GM19035 (cell line): Measurements from ENCODE around the gene RASA3.
"Not testable (repeated sequence)": the region's sequence is repeated elsewhere in the genome, so short reads cannot be mapped to it uniquely, and the experiment has no call there.

ENCODE experiments used
- ATAC-seq: cut with Tn5 transposase; IDR thresholded peaks from one replicate; pipeline ENCODE4 v1.9.1; 2021; ENCODE audit not compliant: unreplicated experiment

The RASA3 gene

DNA sequence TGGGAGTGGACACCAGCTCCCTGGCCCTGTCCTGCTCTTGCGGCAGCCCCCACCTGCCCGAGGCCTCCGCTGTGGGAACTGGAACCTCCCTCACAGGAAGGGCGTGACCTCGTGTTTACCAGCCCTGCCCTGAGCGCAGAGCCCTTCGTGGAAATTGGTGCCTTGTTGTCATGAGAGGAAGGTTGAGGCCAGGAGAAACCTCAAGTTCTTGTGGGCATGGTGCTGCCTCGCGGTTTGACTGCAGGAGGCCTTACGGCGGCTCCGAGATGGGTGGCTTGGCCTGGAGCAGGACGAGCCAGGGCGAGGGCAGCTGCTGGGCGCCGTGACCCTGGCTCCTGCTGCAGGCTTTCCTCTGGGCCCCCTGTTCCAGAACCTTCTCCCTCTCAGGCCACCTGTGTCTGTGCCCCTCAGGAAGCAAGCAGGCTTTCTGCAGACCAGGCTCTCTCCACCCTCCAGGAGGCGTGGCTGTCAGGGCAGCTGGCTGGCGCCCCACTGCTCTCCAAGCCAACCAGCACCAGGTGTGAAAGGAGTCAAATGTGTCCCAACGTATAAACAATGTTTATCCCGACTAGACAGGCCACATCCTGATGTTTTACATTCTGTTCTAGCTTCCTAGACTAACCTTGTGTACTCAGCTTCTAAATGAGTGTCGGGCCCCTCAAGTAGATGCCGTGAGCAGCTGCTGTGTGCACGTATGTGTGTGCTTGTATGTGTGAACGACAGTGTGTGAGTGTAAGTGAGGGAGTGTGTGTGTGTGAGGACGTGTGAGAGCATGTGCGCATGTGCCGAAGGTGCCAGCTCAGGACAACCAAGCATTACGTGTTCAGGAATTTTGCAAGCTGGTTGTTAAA is 10.4 kb upstream of the RASA3 start:
- ATAC-seq = no peak

DNA sequence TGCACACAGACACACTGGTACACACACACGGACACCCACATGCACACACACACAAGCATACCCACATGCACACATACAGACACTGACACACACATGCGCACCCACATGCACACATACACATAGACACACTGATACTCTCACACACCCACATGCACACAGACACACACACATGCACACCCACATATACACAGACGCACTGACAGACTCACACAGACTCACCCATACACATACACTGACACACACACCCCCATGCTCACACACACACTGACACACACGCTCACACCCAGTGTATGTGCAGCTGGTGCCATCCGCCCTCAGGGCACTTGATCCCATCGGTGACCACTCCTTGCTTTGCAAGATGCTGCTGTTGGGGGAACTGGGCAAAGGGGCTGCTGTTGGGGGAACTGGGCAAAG is 9.7 kb upstream of the RASA3 start:
- ATAC-seq = no peak

- no peak for ATAC-seq
Measured at GRCh38 chr13:114141261-114141996, 9.0 kb upstream of the RASA3 start.

DNA sequence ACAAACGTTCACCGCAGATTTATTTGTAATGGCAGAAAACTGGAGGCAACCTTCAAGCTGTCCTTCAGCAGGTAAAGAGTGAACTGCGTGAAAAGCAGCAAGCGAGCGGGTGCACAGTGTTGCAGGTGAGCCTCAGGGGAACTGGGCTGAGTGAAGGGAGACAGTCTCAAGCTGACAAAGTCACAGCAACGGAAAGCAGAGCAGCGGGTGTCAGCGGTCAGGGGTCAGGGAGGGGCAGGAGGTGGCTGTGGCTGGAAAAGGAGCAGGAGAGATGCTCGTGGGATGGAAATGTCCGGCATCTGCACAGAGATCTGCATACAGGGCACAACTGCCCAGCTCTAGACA is 8.5 kb upstream of the RASA3 start:
- ATAC-seq = no peak

- no peak for ATAC-seq
Measured at GRCh38 chr13:114140131-114140905, 7.9 kb upstream of the RASA3 start.

DNA sequence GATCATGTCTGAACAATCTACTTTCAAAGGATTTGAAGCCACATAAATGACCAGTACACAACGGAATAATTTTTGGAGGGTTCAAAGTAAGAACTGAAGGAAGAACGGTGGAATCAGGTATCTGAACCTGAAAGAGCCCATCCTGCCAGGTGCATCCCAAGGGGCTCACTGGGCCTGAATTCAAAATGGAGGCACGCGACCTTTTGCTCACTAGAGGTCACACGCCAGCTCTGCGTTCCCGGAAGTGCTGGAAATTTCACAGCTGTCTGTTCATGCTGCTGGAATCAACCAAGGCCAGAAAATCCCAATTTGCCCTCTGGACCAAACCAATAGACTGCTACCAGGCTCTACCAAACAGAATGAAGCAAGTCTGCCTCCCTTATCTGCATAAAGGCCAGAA is 4.2 kb upstream of the RASA3 start:
- ATAC-seq = no peak

DNA sequence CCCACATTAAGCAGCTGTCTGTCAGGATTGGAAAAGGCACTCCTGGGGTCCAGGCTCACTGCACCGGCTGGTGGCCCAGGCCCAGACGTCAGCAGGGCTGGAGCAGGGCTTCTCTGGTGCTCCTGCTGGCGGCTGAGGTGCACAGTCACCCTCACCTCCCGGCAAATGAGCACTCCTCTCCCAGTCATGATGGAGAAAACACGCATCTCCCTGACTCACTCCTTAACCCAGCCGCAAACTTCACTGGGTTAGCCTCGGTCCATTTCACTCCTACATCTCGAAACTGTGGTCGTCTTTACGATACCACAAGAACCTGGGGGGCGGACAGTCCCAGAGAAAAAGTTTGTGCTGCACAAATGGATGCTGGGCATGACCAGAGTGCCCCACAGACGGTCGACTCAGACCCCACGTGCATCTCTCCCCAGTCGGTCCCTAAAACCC is 3.3 kb upstream of the RASA3 start:
- ATAC-seq = no peak

DNA sequence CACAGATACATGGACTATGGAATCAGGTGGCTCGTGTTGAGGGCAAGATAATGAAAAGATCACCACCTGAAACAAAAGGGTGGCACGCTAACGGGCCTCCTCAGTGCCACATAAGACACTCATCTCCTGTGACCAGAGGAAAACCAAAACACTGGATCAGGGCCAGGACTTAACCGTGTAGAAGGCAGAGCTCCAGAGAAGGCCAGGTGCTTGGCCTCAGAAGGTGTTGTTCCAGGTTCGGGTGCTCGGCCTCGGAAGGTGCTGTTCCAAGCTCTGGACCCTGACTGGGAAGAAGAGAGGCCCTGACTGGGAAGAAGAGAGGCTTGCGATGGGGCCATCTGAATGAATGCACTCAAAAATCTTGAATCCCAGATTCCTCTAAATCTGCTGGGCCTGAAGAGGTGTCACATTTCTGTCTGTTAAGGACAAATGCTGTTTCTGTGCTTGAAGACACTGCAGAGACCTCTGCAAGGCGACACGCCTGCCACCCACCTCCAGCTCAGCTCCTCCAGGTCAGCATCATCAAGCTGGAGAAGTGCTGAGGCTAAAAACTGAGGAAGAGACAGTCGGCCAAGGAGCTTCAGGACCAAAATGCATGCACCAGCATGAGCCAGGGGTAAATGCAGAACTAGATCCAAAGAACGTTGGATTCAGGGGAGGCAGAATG is 2.7 kb upstream of the RASA3 start:
- no peak for ATAC-seq

DNA sequence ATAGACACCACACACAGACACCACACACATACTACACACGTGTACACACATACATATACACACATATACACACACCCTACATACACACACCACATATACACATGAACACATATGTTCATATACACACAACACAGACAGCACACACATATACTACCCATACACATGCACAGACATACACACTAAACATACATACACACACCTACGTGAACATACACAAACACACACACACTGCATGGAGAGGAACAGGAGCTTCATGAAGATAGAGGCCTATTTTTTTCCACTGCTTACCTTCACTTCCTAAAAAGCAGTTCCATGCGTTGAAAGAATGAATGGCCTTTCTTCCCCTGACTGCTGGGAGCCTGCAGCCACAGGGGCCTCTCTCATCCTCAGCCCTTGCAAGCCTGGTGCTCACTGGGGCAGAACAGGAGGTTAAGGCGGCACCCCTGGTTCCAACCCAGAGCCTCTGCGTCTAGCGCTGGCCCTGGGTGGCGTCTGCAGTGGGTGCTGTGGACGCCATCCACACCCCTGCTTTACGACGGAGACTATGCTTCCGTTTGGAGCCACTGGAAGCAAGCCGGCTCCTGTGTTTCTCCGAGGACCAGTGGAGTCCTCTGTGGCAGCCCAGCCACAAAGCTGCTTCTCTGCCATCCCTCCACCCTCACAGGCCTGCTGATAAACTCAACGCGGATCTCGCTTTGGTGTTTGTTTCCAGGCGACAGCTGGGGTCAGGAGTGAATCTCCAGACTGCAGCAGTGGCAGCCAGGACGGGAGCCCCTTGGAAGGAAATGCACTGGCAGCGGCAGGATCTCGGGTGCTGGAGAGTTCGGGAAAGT is 1.9 kb upstream of the RASA3 start:
- ATAC-seq = no peak

DNA sequence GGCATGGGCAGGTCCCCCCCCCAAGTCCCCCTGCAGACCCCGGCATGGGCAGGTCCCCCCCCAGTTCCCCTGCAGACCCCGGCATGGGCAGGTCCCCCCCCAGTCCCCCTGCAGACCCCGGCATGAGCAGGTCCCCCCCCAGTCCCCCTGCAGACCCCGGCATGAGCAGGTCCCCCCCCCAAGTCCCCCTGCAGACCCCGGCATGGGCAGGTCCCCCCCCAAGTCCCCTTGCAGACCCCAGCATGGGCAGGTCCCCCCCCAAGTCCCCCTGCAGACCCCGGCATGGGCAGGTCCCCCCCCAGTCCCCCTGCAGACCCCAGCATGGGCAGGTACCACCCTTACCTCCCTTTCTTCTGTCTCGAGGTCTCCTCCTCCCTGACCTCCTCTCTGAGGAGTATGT is 1.1 kb upstream of the RASA3 start:
- not testable (repeated sequence) for ATAC-seq

GRCh38 chr13:114133126-114133525 is 703 bp upstream of the RASA3 start:
- not testable (repeated sequence) for ATAC-seq

- peak; percentile 17 for ATAC-seq
Measured at GRCh38 chr13:114131583-114132418, 622 bp downstream of the RASA3 start.

DNA sequence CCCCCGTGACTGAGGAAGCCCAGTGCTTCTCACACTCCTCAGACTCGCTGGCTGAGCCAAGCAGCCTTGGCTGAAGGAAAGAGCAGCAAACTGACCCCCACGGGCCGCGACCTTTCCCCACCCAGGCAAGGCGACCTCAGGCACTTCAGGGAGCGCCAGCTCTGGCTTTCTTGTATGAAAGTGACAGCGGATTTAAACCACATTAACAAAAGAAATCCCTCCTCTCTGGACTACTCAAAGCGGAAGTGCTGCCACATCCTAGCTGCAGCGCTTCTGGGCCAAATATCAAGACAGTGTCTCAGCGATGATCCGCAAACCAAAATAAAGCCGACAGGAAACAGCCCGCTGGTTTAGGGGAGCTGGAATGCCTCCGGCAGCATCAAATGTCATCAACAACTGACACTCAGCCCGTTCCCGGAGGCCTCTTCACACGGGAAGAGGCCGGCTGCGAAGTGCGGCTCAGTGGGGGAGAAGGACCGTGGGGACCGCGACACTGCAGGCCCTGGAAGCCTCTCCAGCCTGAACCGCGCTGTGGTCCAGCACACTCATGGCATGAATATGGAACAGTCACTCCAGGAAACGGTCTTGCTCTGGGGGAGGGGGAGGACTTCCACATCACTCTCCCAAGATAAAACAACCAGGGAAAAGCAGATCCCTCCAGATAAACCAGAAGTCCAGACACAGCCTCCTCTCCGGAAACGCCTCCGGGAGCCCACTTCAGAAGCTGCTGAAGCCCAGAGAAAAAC is 1.4 kb downstream of the RASA3 start:
- ATAC-seq = no peak

DNA sequence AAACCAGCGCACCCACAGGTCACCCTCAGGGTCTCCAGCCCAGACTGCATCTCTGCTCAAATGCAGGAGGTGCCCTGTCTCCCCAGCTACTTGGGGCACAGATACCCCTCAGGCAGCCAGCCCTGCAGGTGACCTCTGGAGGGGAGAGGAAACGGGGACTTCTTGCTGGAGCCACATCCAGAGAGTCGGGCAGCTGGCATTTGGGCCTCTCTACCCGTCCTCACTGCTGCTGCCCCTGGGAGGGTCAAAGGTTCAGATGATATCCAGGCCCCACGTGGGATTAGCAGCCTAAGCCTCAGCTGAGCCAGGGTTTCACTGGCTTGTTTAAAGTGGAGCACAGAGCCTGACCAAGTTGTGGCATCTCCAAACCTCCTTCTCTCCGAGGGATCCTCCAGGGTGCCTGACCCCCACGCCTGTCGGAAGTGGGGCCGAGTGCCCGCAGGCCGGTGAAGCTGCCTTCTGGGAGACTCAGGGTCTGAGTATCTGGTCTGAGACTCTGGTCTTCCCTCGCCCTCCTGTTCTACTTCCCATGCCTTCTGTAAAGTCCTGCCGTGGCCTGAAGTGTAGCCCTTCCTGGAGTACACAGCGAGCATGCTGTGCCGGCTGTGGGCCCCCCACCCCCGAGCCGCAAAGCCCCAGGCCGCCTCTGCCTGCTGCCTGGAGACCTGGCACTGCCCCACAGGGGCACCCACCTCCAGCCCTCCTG is 2.1 kb downstream of the RASA3 start:
- no peak for ATAC-seq

GRCh38 chr13:114129649-114130062 is 2.8 kb downstream of the RASA3 start:
- ATAC-seq = no peak

- peak; percentile 57 for ATAC-seq
Measured at GRCh38 chr13:114128624-114129522, 3.5 kb downstream of the RASA3 start.

- ATAC-seq = no peak
Measured at GRCh38 chr13:114128348-114128623, 4.1 kb downstream of the RASA3 start.
